ENCODE data around the gene CCT8L2. TPM values are rescaled to one million over a fixed set of nuclear protein-coding genes. Genes with fewer than 3 reads are reported as not detected.

CCT8L2 gene, protein sequence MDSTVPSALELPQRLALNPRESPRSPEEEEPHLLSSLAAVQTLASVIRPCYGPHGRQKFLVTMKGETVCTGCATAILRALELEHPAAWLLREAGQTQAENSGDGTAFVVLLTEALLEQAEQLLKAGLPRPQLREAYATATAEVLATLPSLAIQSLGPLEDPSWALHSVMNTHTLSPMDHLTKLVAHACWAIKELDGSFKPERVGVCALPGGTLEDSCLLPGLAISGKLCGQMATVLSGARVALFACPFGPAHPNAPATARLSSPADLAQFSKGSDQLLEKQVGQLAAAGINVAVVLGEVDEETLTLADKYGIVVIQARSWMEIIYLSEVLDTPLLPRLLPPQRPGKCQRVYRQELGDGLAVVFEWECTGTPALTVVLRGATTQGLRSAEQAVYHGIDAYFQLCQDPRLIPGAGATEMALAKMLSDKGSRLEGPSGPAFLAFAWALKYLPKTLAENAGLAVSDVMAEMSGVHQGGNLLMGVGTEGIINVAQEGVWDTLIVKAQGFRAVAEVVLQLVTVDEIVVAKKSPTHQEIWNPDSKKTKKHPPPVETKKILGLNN
- under 0.01 TPM in 1 of 2 replicates, not detected in the other for total RNA-seq

DNA sequence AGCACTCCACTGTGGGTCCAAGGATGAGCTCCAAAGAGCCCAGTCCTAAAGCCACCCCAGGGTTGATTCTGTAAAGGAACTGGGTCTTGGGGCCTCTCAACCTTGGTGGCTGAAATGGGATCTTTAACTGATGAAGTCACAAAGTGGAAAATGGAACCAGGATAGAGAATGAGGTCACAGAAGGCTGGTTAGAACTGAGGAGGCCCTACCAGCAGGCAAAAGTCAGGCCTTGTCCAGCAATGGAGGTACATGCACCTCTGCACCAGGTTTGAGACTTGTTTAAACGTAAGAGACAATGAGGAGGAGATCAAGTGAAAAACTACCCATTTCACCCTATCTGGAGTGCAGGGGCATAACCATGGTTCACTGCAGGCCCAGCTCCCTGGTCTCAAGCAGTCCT is at the start of gene CCT8L2:
Gene CCT8L2 (minus strand): TSS at position 101 of the 400 bp plus-strand sequence. CDS start 260 bp downstream, outside the sequence.

Other genes with a start within 250 kb of the CCT8L2 start
- gene XKR3, start 232.6 kb upstream of the CCT8L2 start, total RNA-seq, result not detected in 2 replicates